GM12801 (cell line): ENCODE results near the gene KCNIP1.

Source experiments
- TF ChIP-seq, protein P1 (sequence below): IDR thresholded peaks from one replicate; pipeline ENCODE4 v1.5.1; 2011; ENCODE audit warnings: control low read depth; ENCODE audit not compliant: insufficient read length; ENCODE audit errors: extremely low read depth

KCNIP1 gene

DNA sequence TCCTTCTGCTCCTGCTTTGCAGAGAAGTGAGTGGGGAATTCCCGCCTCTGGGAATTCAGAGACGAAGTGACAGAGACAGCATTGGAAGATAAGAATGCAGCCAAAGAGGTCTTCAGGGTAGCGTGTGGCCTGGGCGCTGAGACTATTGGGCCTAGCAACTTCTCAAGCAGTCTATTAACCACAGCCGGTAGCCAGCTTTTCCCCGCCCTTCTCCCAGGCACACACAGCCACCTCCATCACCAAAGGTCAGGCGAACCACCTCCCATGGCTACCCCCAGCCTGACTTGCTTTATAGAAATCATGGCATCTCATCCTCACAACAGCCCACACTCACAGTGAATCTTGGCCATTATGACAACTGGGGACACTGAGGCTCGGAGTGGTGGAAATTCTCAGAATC is 124.2 kb downstream of the KCNIP1 start:
- TF ChIP-seq, protein P1, sequence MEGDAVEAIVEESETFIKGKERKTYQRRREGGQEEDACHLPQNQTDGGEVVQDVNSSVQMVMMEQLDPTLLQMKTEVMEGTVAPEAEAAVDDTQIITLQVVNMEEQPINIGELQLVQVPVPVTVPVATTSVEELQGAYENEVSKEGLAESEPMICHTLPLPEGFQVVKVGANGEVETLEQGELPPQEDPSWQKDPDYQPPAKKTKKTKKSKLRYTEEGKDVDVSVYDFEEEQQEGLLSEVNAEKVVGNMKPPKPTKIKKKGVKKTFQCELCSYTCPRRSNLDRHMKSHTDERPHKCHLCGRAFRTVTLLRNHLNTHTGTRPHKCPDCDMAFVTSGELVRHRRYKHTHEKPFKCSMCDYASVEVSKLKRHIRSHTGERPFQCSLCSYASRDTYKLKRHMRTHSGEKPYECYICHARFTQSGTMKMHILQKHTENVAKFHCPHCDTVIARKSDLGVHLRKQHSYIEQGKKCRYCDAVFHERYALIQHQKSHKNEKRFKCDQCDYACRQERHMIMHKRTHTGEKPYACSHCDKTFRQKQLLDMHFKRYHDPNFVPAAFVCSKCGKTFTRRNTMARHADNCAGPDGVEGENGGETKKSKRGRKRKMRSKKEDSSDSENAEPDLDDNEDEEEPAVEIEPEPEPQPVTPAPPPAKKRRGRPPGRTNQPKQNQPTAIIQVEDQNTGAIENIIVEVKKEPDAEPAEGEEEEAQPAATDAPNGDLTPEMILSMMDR, result no peak

DNA sequence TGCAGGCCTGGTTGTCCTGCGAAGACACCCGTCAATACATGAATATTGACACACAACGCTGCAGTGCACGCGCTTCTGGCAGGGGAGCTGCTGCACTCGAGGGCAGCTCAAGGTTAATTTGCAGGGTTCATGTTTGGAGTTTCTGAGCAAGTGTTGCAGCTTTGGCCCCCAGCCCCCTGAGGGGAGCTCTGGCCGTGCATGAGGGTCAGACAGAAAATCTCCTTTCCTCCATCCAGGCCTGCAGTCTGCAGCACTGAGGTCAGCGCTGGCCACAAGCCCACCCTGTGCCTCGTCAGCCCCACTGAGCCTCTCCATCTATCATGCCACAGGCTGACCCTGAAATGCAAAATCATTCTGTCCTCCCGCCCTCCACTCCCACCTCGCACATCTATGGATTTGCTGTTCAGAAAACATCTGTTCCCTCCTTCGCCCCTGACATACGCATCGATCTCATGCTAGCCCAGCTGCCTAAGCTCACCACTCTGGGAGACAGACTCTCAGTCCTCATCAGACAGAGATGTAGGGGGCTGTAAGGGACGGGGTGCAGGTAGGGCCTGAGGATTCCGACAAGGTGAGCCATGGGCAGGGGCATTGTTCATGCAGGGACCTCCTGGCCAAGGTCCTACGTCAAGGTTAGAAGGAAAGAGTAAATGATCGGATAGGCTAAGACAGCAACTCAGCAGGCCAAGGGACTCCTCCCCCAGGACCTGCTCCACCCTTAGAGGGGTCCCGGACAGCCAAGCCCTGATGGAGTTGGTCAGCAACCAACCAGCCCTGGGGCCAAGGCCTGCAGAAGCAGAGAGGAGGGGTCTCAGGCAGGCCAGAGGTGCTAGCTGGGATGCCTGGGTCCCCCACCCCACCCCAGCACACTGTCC is 125.1 kb downstream of the KCNIP1 start:
- TF ChIP-seq, protein P1, result no peak

DNA sequence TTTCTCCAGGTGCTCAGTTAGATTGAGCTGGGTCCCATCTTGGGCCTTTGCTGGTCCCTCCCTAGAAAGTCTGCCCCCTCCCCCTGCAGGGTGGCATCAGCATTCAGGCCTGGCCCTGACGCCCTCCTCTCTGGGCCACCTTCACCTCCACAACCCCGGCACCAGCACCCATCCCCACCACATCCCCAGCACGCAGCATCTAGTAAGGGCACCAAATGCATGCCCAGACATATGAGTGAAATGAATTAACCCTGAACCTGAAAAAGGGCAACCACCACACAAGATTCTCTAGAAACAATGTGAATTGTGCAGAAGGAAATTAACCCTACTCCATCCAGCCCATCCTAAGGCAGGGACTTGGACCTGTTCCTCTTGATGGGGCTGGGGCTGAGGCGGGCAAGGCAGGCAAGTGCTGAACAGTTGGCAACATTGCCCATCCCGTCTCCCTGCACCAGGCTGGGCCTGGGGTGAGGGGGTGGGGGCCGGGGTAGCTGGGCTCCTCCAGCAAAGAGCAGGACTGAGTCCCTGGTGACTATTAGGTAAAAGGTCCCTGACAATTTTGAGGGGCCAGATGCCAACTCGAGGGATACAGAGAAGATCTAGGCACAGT is 125.9 kb downstream of the KCNIP1 start:
- TF ChIP-seq, protein P1, result no peak

DNA sequence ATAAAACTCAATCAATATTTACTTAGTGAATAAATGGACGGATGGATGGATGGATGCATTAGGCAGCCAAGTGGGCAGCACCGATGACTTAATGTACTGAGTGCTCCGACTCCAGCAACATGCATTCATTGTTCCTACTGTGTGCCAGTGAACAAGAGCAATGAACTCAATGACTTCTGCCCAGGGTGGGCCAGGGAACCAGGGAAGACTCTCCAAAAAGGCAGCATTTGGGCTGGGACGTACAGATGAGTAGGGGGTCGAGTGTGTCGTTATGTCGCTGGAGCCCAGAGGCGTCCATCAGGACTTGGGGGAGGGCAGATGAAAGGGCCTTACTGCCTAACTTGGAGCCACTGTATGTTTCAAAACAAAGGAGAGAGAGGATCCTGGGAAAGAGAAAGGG is 126.4 kb downstream of the KCNIP1 start:
- TF ChIP-seq, protein P1, result no peak

DNA sequence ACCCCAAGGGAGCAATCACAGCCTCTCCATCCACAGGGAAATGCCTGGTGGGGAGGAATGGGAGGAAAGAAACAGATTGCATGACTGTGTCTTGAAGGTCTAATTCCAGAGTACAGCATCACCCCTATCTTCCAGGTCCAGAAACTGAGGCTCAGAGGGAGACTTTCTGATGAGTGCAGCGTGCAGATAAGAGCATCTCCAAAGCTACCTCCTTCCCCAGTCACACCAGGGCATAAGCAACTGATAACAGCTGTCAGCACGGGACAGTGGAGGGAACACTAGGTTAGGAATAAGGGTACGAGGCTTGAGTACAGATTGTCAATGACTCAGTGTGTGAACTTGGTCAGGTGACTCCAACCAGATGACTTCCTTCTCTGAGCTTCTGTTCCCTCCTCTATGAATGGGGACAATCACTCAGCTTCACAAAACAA is 126.9 kb downstream of the KCNIP1 start:
- TF ChIP-seq, protein P1, result no peak

DNA sequence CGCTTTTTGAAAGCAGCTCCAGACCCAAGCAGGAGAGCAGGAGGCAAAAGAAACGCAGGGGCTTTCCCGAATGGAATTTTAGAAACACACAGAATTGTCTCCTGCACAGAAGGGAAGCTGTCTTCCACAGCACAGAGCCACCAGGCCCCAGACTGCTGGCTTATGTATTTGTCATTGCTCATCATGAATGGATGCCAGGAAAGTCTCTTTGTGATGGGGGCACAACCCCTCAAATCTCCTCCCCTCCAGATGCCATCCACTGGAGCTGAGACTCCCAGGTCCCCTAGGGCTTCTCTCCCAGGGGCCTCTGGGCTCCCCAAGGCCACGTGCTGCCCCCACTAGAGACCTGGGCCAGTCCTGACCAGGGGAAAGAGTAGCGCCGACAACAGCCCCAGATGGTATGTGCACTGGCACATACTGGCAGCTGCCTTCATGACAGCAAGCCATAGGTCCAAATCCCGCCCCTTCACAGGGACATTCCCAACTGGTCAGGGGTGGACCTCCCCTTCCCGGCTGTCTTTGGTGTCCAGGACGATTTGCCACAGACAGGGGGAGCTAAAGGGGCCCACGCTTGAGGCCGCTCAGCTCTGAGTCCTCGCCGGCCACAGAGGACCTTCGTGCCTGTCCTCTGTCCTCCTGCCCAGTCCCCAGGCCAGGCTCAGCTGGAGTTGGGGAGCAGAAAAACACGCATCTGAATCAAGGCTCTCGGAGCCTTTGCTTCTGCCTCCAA is 127.8 kb downstream of the KCNIP1 start:
- TF ChIP-seq, protein P1, result no peak

DNA sequence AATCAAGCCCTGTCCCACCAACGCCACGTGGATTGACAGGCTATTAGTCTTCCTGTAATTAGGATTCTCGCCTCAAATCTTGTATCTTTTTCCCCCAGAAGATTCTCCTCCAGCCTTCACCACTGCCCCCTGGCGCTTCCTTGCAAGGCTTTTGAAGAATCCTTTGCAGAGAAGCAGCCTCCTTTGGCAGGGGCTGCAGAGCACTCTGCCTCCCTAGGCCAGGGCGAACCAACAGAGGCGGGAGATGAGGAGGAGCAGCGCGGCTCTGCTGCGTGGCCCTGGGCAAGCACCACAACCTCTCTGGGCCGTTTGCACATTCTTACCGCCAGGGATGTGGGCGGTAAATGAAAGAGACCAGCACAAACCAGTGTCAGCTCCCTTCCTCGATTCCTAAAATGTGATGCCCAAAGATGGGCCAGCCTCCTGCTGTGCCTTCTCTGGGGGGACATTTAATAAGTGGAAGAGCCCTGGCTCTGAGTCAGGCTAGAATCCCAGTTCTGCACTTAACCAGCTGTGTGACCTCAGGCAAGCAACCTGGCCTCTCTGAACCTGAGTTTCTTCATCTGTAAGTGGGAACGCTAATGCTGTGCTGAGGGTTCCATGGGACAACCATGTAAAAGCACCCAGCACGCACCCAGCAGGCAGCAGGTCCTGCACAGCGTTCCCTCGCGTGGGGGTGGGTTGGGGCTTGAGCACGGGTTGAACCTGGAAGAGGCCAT is 128.6 kb downstream of the KCNIP1 start:
- TF ChIP-seq, protein P1, result no peak
